GM06990 (cell line): Measurements from ENCODE around the gene RAPGEF1.

Experiments used
- DNase-seq: peaks from one replicate; pipeline ENCODE4 v3.0.0-alpha.2; 2011; ENCODE audit not compliant: insufficient read length; ENCODE audit errors: extremely low read depth
- H3K27me3 ChIP-seq: replicated peaks from 2 replicates; pipeline ENCODE4 v1.6.0; 2011; ENCODE audit warnings: low read length; ENCODE audit not compliant: control insufficient read depth, insufficient read depth
- H3K36me3 ChIP-seq: 2 replicates; pipeline ENCODE4 v1.5.1; 2011; ENCODE audit warnings: low read length; ENCODE audit not compliant: control insufficient read depth, insufficient read depth
- H3K4me3 ChIP-seq: replicated peaks from 2 replicates; pipeline ENCODE4 v1.5.1; 2011; ENCODE audit warnings: low read depth, mild to moderate bottlenecking, control low read depth, low read length
- TF ChIP-seq, protein P1 (sequence below): IDR thresholded peaks from 2 replicates; pipeline ENCODE4 v1.5.1; 2011; ENCODE audit warnings: low read length, control low read depth, mild to moderate bottlenecking, inconsistent platforms; ENCODE audit not compliant: insufficient read depth, poor library complexity, severe bottlenecking

The RAPGEF1 gene

DNA sequence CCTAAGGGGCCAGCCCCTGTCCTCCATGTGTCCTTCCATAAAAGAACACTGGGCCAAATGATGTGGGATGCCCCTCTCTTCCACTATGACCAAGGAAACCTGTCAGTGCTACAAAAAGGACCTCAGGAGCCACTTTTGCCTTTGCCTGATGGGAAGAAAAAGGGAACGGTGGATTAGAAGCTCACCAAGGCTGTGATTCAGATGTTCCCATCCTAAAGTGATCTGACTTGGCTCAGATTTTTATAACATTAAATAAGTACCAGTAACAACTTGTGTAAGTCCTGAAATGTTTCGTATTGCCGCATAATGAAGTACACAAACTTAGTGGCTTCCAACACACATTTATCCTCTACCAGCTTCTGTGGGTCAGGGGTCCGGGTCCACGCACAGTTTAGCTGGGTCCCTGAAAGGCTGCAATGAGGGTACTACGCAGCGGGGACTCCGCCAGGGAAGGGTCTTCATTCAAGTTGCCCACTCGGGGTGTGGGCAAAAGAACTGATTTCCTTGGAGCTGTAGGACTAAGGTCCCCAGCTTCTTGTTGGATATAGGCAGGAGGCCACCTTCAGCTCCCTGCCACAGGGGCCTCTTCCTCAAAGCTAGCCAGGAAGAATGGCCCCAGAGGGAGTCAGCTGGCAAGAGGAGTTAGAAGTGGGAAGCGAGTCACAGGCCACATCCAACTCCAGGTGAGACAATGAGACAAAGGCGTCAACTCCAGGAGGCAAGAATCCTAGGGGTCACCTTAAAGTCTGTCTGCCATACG, 60.4 kb downstream of the RAPGEF1 start:
- no peaks in the 10 kb centered on the region; the same call in 1 of the 2 replicates for H3K36me3 ChIP-seq
- TF ChIP-seq, protein P1, sequence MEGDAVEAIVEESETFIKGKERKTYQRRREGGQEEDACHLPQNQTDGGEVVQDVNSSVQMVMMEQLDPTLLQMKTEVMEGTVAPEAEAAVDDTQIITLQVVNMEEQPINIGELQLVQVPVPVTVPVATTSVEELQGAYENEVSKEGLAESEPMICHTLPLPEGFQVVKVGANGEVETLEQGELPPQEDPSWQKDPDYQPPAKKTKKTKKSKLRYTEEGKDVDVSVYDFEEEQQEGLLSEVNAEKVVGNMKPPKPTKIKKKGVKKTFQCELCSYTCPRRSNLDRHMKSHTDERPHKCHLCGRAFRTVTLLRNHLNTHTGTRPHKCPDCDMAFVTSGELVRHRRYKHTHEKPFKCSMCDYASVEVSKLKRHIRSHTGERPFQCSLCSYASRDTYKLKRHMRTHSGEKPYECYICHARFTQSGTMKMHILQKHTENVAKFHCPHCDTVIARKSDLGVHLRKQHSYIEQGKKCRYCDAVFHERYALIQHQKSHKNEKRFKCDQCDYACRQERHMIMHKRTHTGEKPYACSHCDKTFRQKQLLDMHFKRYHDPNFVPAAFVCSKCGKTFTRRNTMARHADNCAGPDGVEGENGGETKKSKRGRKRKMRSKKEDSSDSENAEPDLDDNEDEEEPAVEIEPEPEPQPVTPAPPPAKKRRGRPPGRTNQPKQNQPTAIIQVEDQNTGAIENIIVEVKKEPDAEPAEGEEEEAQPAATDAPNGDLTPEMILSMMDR = no peak
- no peak overlapping the region; the same call in 1 of the 2 replicates for H3K4me3 ChIP-seq
- no peaks in the 10 kb centered on the region for H3K27me3 ChIP-seq
- DNase-seq = no peak

DNA sequence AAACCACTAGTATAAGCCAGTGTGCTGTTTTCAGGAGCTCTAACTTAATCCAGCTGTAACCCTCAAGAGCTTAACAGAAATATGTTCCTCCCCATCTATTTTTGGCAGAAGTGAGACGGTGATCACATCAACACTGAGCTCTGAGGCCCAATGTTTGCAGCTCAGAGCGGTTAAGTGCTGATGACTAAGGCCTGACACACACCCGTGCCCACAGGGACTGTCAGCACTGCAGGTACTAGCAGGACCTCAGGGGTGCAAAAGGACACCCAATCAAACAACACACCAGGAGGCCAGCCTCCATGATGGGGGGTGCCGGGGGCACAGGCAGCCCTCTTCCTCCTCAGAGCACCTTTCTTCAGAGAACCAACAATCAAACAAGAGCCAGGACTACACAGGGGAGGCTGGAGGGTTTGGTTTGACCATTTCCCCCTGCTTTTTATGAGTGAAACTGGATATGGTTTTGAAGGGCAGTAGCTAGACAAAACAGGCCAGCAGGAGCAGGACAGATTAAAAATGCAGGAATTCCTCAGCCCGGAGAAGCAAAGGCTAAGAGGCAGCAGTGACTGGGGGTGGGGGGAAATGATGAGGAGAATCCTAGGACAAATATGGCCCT, 61.3 kb downstream of the RAPGEF1 start:
- Histone ChIP-seq H3K4me3 (no peak overlapping the region; the same call in 1 of the 2 replicates), H3K27me3 (no peaks in the 10 kb centered on the region), H3K36me3 (no peaks in the 10 kb centered on the region; the same call in 1 of the 2 replicates)
- TF ChIP-seq, protein P1 = no peak
- peak; percentile 79 for DNase-seq

DNA sequence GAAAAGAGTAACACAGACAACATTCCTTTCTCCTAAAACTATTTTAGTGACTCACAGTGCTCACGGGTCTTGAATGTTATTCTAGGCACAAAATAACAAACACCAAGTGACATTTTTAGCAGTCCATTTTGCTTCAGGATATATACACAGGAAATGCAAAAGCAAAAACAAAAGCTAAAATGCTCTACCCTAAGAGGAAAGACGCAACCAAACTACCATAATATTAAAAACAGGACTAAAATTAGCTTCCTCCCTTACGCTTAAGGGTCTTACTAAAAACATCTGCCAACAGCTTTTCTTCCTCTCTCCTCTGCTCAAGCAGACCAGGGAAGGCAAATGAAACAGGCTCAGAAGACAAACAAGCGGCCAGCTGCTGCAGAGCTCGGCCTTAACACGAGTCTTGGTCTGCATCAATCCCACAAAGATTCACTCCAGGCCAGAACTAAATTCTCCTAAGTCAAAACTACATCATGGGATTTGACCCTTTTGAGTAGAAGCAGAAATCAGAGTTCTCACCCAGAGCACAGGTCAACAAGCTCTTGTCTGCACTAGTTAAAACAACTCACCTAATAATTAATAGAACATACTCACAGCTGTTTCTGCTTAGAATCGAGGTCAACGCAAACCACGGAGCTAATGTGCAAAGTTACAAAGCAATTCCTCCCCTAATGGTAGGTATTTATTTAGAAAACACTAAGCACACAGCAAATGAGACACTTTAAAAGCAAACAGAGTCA, 62.3 kb downstream of the RAPGEF1 start:
- no peaks in the 10 kb centered on the region for H3K27me3 ChIP-seq
- peak; percentile 55 for DNase-seq
- no peaks in the 10 kb centered on the region; the same call in 1 of the 2 replicates for H3K36me3 ChIP-seq
- peak overlapping the region; percentile 78 for H3K4me3 ChIP-seq
- TF ChIP-seq, protein P1 = no peak

DNA sequence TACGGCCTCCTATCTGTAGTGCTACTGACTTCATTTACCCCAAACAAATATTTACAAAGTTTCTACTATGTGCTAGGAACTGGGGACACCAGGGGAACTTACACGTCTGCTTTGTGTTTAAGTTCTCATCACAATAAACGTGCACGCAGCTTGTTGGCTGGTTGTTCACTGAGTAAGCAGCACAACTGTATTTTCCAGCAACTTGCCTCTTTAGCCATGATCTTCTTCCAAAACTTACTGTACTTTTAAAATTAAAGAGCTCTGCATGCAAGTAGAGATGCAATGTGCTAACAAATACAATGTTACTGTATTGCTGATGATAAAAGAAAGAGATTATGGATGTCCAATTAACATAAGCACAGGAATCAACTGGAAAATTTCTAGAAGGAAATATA, 62.8 kb downstream of the RAPGEF1 start:
- no peak for DNase-seq
- TF ChIP-seq, protein P1 = no peak

DNA sequence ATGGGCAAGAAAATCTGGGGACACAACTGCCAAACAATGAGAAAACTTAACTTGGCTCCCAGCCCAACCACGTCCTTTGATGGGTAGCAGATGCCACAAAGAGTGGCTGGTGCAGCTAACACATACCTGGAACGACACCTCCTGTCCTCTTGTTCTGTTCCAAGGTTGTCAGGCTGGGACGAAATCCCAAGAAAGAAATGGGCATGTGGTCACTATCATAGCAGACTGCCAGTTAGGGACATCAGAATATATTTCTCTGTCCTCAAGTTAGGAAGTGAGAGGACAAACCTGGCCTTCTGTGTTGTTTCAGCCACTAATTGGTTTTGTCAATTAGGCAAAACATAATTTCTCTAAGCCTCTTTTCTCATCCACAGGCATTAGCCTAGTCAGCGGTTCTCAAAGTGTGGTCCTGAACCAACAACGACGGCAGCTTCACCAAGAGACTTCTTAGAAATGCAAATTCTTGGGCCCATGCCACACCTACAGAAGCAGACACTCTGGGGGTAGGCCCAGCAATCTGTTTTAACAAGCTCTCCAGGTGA, 63.4 kb downstream of the RAPGEF1 start:
- TF ChIP-seq, protein P1 = no peak
- H3K4me3 ChIP-seq = peak overlapping the region; percentile 78
- no peak for DNase-seq
- no peaks in the 10 kb centered on the region for H3K27me3 ChIP-seq
- no peaks in the 10 kb centered on the region for H3K36me3 ChIP-seq

More for the DNA sequence above, 62.8 kb downstream of the RAPGEF1 start:
- H3K4me3 ChIP-seq = peak overlapping the region; percentile 78
- no peaks in the 10 kb centered on the region for H3K27me3 ChIP-seq
- H3K36me3 ChIP-seq = no peaks in the 10 kb centered on the region; the same call in 1 of the 2 replicates
